ENCODE results near the gene LTO1. TPM values are rescaled to one million over a fixed set of nuclear protein-coding genes. Genes with fewer than 3 reads are reported as not detected.

The LTO1 gene
- total and polyA plus RNA-seq, 2 of the 13 experiments (the other 11 are each of a cell fraction or from before 2014, with no cell fraction given): 11.8 to 15.0 TPM

DNA sequence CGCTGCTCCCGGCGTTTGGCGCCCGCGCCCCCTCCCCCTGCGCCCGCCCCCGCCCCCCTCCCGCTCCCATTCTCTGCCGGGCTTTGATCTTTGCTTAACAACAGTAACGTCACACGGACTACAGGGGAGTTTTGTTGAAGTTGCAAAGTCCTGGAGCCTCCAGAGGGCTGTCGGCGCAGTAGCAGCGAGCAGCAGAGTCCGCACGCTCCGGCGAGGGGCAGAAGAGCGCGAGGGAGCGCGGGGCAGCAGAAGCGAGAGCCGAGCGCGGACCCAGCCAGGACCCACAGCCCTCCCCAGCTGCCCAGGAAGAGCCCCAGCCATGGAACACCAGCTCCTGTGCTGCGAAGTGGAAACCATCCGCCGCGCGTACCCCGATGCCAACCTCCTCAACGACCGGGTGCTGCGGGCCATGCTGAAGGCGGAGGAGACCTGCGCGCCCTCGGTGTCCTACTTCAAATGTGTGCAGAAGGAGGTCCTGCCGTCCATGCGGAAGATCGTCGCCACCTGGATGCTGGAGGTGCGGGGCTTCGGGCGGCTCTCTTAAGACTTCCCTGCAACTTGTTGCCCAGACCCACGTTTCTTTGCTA lies 34.1 kb downstream of the LTO1 start, which contains the start of gene CCND1 (continued):
- TF ChIP-seq GPBP1L1 (CRISPR knock-in tag; IDR thresholded peaks at IDR 0.05): no peak
- peak; percentile 84 for TF ChIP-seq KDM5B (CRISPR knock-in tag; IDR thresholded peaks at IDR 0.05; ENCODE audit: borderline replicate concordance)
- TF ChIP-seq ZNF432 (CRISPR knock-in tag; IDR thresholded peaks at IDR 0.05; ENCODE audit: borderline replicate concordance): no peak
- TF ChIP-seq, protein P1, sequence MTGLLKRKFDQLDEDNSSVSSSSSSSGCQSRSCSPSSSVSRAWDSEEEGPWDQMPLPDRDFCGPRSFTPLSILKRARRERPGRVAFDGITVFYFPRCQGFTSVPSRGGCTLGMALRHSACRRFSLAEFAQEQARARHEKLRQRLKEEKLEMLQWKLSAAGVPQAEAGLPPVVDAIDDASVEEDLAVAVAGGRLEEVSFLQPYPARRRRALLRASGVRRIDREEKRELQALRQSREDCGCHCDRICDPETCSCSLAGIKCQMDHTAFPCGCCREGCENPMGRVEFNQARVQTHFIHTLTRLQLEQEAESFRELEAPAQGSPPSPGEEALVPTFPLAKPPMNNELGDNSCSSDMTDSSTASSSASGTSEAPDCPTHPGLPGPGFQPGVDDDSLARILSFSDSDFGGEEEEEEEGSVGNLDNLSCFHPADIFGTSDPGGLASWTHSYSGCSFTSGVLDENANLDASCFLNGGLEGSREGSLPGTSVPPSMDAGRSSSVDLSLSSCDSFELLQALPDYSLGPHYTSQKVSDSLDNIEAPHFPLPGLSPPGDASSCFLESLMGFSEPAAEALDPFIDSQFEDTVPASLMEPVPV (CRISPR knock-in tag; IDR thresholded peaks at IDR 0.05): no peak
- TF ChIP-seq, protein P2, sequence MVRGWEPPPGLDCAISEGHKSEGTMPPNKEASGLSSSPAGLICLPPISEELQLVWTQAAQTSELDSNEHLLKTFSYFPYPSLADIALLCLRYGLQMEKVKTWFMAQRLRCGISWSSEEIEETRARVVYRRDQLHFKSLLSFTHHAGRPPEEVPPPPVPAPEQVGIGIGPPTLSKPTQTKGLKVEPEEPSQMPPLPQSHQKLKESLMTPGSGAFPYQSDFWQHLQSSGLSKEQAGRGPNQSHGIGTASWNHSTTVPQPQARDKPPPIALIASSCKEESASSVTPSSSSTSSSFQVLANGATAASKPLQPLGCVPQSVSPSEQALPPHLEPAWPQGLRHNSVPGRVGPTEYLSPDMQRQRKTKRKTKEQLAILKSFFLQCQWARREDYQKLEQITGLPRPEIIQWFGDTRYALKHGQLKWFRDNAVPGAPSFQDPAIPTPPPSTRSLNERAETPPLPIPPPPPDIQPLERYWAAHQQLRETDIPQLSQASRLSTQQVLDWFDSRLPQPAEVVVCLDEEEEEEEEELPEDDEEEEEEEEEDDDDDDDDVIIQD (CRISPR knock-in tag; IDR thresholded peaks at IDR 0.05; ENCODE audit: low read depth): no peak
- TF ChIP-seq, protein P3, sequence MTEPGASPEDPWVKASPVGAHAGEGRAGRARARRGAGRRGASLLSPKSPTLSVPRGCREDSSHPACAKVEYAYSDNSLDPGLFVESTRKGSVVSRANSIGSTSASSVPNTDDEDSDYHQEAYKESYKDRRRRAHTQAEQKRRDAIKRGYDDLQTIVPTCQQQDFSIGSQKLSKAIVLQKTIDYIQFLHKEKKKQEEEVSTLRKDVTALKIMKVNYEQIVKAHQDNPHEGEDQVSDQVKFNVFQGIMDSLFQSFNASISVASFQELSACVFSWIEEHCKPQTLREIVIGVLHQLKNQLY (CRISPR knock-in tag; IDR thresholded peaks at IDR 0.05): no peak
- TF ChIP-seq, protein P4, sequence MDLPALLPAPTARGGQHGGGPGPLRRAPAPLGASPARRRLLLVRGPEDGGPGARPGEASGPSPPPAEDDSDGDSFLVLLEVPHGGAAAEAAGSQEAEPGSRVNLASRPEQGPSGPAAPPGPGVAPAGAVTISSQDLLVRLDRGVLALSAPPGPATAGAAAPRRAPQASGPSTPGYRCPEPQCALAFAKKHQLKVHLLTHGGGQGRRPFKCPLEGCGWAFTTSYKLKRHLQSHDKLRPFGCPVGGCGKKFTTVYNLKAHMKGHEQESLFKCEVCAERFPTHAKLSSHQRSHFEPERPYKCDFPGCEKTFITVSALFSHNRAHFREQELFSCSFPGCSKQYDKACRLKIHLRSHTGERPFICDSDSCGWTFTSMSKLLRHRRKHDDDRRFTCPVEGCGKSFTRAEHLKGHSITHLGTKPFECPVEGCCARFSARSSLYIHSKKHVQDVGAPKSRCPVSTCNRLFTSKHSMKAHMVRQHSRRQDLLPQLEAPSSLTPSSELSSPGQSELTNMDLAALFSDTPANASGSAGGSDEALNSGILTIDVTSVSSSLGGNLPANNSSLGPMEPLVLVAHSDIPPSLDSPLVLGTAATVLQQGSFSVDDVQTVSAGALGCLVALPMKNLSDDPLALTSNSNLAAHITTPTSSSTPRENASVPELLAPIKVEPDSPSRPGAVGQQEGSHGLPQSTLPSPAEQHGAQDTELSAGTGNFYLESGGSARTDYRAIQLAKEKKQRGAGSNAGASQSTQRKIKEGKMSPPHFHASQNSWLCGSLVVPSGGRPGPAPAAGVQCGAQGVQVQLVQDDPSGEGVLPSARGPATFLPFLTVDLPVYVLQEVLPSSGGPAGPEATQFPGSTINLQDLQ (CRISPR knock-in tag; IDR thresholded peaks at IDR 0.05): no peak
- TF ChIP-seq ZNF230 (CRISPR knock-in tag; IDR thresholded peaks at IDR 0.05): no peak; the same call in 1 of the 2 replicates
- TF ChIP-seq, protein P5, sequence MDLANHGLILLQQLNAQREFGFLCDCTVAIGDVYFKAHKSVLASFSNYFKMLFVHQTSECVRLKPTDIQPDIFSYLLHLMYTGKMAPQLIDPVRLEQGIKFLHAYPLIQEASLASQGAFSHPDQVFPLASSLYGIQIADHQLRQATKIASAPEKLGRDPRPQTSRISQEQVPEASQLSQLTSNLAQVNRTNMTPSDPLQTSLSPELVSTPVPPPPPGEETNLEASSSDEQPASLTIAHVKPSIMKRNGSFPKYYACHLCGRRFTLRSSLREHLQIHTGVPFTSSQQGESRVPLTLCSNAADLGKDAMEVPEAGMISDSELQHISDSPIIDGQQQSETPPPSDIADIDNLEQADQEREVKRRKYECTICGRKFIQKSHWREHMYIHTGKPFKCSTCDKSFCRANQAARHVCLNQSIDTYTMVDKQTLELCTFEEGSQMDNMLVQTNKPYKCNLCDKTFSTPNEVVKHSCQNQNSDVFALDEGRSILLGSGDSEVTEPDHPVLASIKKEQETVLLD (CRISPR knock-in tag; IDR thresholded peaks at IDR 0.05; ENCODE audit: low read depth): peak; percentile 38; the same call in 1 of the 2 replicates
- no peak for TF ChIP-seq ZNF703 (CRISPR knock-in tag; IDR thresholded peaks at IDR 0.05; ENCODE audit: borderline replicate concordance)
- peak; percentile 49; the same call in 1 of the 2 replicates for TF ChIP-seq NAIF1 (CRISPR knock-in tag; IDR thresholded peaks at IDR 0.05; ENCODE audit: borderline replicate concordance)
- peak; percentile 71; the same call in 1 of the 2 replicates for TF ChIP-seq MYPOP (CRISPR knock-in tag; IDR thresholded peaks at IDR 0.05)
- TF ChIP-seq MTA3 (CRISPR knock-in tag; IDR thresholded peaks at IDR 0.05): no peak
- TF ChIP-seq ZNF274 (CRISPR knock-in tag; IDR thresholded peaks at IDR 0.05): no peak
- no peak for TF ChIP-seq GLI4 (CRISPR knock-in tag; IDR thresholded peaks at IDR 0.05; ENCODE audit: borderline replicate concordance)
- TF ChIP-seq ZNF747 (CRISPR knock-in tag; IDR thresholded peaks at IDR 0.05; ENCODE audit: borderline replicate concordance): no peak

Measured in HepG2 (cell line).